Skin of body (tissue), 2 donors: ENCODE measurements around the gene SPINK8. TPM values are rescaled to one million over a fixed set of nuclear protein-coding genes. Genes with fewer than 3 reads are reported as not detected.
"Not testable (repeated sequence)": the region's sequence is repeated elsewhere in the genome, so short reads cannot be mapped to it uniquely, and the experiment has no call there.

Source experiments
- DNase-seq: peaks from one replicate; lab custom pipeline; 2025; lab: John Stamatoyannopoulos, UW
- total RNA-seq: library from RNA; depleted of rRNA; stranded (reverse); fragments of >200 nt; gene quantifications from one replicate; pipeline ENCODE4 v1.2.3, GENCODE V29; 2014

SPINK8 gene
- not detected for total RNA-seq

DNA sequence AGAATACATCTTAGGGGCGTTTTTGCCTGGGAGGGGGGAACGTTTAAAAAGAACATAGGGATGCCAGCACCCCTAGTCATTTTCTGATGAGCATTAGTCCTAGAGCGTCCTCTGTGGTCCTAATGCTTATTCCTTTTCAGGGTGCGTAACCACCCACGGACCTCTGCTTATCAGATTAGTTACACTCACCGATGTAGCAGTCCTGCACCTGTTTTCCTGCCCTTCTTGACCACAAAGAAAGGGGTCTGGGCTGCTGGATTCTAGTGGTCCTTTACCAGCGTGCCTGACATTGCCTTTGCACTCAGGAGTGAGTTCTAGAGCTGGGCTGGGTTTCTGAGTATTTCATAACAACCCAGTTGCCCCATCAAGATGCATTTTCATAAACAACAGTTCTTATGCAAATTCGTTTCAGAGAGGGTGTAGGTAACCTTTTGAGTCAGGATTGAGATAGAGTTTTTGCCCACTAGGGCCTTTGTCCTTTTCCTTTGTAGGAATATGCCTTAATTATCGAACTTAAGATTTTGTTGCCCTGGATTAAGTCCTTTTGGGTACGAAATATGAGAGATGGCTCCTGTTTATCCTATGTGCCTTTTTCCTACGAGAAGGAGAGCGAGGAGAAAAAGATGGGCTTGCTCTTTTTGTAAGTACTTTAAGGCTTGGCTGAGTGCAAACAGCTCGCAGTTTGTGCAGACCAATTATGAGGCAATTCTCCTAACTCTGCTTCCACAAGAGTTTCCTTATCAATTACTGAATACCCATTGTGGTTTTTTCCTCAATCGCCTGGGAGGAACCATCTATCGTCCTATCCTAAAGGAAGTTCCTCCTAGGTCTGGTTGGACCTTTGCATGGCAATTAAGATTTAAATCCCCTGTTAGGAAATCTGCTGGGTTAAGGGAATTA, at the start of gene SPINK8:
TSS of gene SPINK8 (minus strand) at position 316 of the 900 bp plus-strand sequence. CDS start 5,320 bp downstream, outside the sequence.
- DNase-seq: not testable (repeated sequence)

- no peak for DNase-seq
Measured at GRCh38 chr3:48372862-48373435, 39.5 kb upstream of the SPINK8 start.

DNA sequence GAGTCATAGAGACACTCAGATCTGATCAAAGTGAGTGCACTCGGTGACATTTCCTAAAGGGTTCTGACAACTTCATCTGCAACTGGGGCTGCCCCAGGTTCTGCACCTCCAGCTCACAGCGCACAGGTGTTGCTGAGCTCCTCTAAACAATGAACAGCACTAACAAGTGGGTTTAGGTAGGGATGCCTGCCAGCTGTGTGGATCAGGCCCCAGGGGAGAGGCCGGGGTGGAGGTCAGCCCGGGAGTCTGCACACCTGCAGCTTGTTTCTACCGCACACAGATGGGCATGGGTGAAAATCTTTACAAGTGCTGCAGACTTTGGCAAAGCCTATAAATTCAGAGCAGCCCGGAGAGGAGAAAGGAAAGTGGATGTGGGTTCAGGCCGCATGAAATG, 38.9 kb upstream of the SPINK8 start:
- DNase-seq: no peak

- no peak for DNase-seq
Measured at GRCh38 chr3:48371651-48372376, 38.4 kb upstream of the SPINK8 start, which contains the start of gene FBXW12. TSS of gene FBXW12 (plus strand) at chr3:48372219. CDS start at chr3:48372768, 549 bp downstream.

DNA sequence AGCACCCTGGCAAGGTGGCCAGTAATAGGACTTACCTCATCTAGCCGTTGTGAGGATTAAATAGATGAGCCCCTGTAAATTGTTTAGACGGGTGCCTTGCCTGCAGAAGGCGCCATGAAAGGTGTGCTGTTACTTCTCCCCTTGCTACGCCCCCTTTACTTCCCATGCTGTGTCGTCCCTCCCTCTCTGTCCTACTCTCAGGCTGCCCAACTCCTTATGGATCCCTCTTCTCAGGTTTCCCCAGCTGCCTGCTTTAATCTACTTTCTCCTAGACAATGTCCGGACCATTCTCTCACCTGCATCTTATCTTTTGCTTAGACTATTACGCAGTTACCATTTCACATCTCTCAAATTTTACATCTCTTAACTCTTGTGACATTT, 36.9 kb upstream of the SPINK8 start:
- no peak for DNase-seq

DNA sequence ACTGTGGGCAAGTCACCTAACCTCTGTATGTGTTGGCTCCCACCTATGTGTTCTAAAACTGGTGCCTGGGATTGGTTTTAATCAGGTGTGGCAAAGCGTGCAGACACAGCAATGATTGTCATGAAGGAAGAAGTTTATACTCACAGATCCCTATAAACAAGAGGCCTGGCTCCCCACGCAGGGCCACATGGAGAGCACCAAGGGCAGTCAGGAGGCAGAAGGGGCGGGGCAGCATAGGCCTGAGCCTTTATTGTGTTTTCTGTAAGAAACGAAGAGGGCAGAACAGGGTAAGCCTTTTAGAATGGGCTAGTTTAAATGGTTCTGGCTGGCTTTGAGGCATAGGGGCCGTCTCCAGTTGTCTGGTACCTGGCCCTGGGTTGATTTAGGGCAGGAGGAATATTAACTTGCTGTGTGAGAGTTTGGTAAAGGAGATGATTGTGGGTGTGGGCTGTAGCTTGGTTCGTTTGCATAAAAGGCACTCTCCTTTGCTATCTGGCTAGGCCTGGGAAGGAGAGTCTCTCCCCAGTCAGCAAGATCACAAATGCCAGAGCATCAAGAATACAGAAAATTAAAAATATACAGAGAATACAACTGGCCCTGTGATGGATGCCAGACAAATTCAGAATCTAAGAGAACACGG, 36.4 kb upstream of the SPINK8 start:
- no peak for DNase-seq

DNA sequence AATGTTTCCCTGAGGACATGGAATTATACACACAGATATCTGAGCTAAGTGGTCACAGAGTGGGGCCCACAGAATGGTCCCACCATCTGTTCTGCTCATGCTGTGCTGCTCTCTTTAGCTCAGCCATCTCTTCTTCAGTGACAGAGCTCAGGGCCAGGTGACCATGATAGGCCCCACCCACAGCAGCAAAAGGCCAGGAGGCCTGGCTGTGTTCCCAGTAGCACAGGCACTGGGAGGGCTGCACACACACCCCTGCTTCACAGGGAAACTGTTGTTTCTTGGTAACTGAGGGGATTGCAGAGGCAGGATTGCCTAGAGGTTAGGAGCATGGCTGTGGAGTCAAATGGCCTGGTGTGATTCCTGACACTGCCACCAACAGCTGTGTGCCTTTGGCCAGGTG, 33.7 kb upstream of the SPINK8 start:
- DNase-seq: no peak

DNA sequence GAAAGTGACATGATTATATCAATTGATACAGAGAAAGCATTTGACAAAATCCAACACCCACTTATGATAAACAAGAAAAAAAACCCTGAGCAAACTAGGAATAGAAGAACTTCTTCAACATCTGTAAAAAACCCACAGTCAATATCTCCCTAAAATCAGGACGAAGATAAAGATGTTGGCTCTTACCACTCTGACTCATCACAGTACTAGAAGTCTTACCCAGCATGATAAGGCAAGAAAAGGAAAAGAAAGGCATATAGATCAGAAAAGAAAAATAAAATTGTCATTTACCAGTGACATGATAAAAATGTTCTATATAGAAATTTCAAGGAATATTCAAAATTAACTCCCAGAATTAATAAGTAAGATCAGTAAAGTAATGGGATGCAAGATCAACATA, 31.4 kb upstream of the SPINK8 start:
- no peak for DNase-seq

- DNase-seq: no peak
Measured at GRCh38 chr3:48361928-48362327, 28.5 kb upstream of the SPINK8 start.

GRCh38 chr3:48356419-48356818, 23.0 kb upstream of the SPINK8 start:
- no peak for DNase-seq

DNA sequence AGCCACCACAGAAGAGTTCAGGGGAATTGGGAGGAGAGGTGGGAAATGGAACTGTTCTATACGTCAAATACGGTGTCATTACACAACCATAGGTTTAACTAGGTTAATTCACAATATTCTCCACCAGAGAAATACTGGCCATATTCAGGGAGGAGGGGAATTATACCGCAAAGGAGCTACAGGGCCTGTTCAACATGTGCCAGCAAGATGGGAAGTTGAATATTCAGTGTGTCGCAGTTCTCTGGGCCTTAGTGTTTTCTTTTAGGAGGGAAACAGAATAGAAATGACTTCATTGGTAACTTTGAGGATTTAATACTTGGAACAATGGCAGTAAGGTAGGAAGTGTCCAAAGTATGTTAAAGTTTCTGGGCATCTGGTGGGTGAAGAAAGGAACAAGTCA, 20.5 kb upstream of the SPINK8 start:
- no peak for DNase-seq

GRCh38 chr3:48352546-48352945, 19.1 kb upstream of the SPINK8 start:
- no peak for DNase-seq

DNA sequence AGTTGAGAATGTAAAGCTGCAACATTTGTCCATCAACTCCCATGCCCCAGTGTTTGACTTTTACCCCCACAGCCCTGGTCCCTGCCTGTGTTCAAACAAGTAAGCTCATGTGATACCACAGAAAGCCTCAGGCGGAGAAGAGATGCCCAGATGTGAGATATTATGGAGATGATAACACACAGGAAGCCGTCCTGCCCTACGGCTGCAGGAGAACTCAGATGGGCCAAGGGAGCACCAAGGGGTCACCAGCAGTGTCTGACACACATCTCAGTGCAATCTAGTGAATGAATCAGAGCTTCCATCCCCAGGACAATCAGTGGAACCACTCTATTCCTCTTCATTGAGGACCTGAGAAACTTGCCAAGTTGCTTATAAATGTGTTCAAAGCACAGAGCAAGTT, 14.0 kb upstream of the SPINK8 start:
- no peak for DNase-seq

- DNase-seq: no peak
Measured at GRCh38 chr3:48345946-48346572, 12.6 kb upstream of the SPINK8 start.

- DNase-seq: no peak
Measured at GRCh38 chr3:48344867-48345507, 11.5 kb upstream of the SPINK8 start.

GRCh38 chr3:48343432-48343831, 10.0 kb upstream of the SPINK8 start:
- no peak for DNase-seq

DNA sequence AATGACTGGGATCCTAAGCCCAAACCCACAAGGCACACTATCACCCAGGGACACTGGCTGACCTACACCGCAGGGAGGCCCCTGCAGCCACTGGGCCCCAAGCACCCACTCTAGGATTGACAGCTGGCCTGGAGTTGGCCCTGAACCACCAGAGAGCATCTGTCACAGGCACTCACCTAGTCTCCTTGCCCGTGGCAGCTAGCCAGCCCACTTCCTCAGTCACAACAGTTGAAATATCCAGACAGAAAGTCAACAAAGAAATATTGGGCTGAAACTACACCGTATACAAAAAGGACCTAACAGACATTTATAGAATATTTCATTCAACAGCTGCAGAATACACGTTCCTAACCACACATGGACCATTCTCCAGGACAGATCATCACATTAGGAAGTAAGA, 5.2 kb upstream of the SPINK8 start:
- DNase-seq: no peak

- not testable (repeated sequence) for DNase-seq
Measured at GRCh38 chr3:48337536-48337935, 4.1 kb upstream of the SPINK8 start.

DNA sequence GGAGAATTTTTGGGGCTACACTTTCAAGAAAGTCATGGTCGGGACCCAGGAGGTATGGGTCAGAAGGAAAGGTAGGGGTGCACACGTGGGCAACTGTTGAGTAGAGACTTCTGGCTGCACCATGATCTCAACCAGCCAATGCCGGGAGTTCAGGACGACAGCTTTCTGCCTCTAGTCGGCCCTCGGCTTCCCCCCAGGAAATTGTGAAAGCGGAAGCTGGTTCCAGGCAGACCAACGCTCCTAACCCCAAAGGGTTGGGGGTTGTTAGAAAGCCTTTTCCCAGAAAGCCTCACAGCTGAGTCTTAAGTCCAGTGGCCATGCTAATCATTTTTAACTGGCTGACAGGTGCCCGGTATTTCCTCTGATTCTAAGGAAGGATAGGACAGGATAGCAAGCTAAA, 1.8 kb upstream of the SPINK8 start:
- DNase-seq: not testable (repeated sequence)

GRCh38 chr3:48334605-48335004, 1.1 kb upstream of the SPINK8 start:
- no peak for DNase-seq
